Measurements from ENCODE around the gene SCN3A. TPM values are rescaled to one million over a fixed set of nuclear protein-coding genes. Genes with fewer than 3 reads are reported as not detected.

SCN3A gene
- total RNA-seq, 6 donors from 2014 or later, result under 0.01 to 7.3 (median 0.78) TPM

DNA sequence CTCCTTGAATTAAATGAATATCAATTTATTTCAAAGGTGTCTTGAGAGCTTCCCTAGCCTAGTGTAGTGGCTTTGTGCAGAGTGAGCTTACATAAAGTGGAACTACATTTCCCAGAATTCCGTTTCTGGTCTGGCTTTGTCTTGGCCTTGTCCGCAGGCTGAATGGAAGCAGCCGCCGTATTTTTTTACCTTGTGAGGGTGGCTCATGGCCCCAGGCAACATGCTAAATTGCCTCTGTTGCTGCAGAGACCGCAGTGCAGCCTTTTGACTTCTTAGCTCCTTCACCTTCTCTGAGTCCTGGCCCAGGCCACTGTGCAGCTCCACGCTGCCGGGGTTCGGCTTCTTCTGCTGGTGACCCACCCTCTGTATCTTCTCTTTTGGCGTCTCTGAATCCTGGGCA lies 133.8 kb downstream of the SCN3A start:
- DNase-seq (peak in 1 of 2 donors; percentile 21), ATAC-seq (ENCODE audit: low FRiP score in 2 of 2) (no peak)
- no peaks in the 10 kb centered on the region for H3K36me3 ChIP-seq
- TF ChIP-seq, protein P1, sequence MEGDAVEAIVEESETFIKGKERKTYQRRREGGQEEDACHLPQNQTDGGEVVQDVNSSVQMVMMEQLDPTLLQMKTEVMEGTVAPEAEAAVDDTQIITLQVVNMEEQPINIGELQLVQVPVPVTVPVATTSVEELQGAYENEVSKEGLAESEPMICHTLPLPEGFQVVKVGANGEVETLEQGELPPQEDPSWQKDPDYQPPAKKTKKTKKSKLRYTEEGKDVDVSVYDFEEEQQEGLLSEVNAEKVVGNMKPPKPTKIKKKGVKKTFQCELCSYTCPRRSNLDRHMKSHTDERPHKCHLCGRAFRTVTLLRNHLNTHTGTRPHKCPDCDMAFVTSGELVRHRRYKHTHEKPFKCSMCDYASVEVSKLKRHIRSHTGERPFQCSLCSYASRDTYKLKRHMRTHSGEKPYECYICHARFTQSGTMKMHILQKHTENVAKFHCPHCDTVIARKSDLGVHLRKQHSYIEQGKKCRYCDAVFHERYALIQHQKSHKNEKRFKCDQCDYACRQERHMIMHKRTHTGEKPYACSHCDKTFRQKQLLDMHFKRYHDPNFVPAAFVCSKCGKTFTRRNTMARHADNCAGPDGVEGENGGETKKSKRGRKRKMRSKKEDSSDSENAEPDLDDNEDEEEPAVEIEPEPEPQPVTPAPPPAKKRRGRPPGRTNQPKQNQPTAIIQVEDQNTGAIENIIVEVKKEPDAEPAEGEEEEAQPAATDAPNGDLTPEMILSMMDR (IDR thresholded peaks at IDR 0.05), result no peak
- no peak for TF ChIP-seq POLR2A (IDR thresholded peaks at IDR 0.05)
- no peak for TF ChIP-seq EP300 (IDR thresholded peaks at IDR 0.05)
- no peak for TF ChIP-seq POLR2AphosphoS5 (IDR thresholded peaks at IDR 0.05)
- H3K9me3 ChIP-seq, result peaks cover 0 to 6% (median 6%) of the 10 kb centered on the region in 4 donors
- H3K27me3 ChIP-seq, result no peaks in the 10 kb centered on the region
- H3K4me1 ChIP-seq, result peaks cover 0 to 6% (median 3%) of the 10 kb centered on the region in 4 donors
- no peak overlapping the region for H3K4me3 ChIP-seq
- H3K27ac ChIP-seq, result no peak overlapping the region
- 88 to 89% methylated on average over 9 of the region's 9 CpGs for WGBS, 2 donors

DNA sequence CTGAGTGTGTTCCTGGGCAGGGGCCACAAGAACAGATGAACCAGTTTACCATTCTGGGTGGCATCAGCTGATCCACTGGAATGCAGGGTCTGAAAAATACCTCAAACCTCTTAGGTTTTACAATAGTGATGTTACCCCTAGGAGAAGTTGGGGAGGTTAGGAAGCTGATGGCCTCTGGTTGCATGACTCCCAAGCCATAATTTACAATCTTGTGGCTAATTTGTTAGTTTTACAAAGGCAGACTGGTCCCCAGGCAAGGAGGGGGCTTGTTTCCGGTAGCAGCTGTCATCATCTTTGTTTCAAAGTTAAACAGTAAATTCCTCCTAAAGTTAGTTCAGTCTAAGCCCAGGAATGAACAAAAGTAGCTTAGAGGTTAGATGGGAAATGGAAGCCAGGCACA lies 134.7 kb downstream of the SCN3A start:
- DNase-seq (no peak), ATAC-seq (ENCODE audit: low FRiP score in 2 of 2) (no peak)
- Histone ChIP-seq H3K27ac (no peak overlapping the region), H3K4me1 (peaks cover 0 to 6% (median 3%) of the 10 kb centered on the region in 4 donors), H3K4me3 (no peak overlapping the region), H3K36me3 (no peaks in the 10 kb centered on the region), H3K9me3 (peaks cover 0 to 1% (median 0%) of the 10 kb centered on the region in 4 donors), H3K27me3 (no peaks in the 10 kb centered on the region)
- TF ChIP-seq EP300 (IDR thresholded peaks at IDR 0.05) (no peak), POLR2AphosphoS5 (IDR thresholded peaks at IDR 0.05) (no peak), POLR2A (IDR thresholded peaks at IDR 0.05) (no peak)
- TF ChIP-seq, protein P1 (IDR thresholded peaks at IDR 0.05), result no peak
- WGBS, 2 donors, result 54 to 83% methylated on average over 1 of the region's 1 CpG

DNA sequence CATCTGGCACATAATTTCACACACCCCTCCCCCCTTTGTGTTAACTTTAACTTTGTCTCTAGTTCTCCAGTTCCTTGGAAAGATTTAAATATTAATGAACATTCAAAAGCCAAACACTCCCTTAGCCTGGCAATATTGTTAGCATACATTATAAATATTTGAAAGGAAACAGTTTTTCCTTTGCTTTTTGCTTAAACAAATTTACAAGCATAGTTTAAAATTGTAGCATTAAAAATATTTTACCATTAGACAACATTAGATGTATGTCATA lies 135.4 kb downstream of the SCN3A start:
- Histone ChIP-seq H3K9me3 (no peaks in the 10 kb centered on the region), H3K27me3 (no peaks in the 10 kb centered on the region), H3K36me3 (no peaks in the 10 kb centered on the region), H3K27ac (no peak overlapping the region), H3K4me3 (no peak overlapping the region), H3K4me1 (peaks cover 0 to 6% (median 3%) of the 10 kb centered on the region in 4 donors)
- TF ChIP-seq, protein P1 (IDR thresholded peaks at IDR 0.05), result no peak
- TF ChIP-seq EP300 (IDR thresholded peaks at IDR 0.05) (no peak), POLR2AphosphoS5 (IDR thresholded peaks at IDR 0.05) (no peak), POLR2A (IDR thresholded peaks at IDR 0.05) (no peak)
- ATAC-seq (ENCODE audit: low FRiP score in 2 of 2) (no peak), DNase-seq (no peak)

DNA sequence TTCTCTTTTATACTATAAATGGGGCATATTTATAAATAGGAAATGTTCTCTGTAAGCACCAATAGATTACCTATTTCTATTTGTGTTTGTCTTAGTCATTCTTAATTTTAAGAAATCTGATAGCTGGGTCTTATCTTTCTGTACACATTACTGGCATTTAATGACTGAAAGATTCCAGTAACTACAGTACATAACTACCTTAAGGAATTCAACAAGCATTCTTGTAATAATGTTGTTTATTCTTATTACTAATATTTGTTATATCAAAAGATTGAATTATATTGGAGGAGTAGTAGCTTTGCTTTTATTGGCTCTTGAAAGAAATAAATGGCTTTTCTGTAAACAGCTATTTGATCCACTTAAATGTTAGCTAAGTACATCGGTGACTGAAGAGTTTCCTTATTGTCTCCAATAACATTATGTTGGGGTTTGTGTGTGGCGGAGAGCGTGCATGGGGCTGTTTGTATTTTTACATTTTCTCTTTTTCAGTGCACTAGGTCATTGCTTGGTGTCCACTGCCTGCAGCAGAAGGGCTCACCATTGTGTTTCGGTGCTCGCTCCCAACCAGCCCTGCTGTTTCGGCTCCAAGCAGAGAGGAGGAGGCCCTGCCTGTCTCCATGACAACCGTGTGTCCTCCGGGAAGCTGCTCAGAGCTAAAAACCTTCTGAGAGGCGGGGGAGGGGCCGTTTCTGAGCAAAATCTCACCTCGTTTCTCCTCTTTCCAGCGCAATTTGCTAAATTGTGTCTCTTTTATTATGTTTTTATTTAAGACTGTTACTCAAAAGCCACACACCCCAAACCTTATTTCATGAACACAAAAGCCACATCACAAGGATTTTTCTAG lies 136.0 kb downstream of the SCN3A start:
- DNase-seq (peak in 1 of 2 donors; percentile 31), ATAC-seq (ENCODE audit: low FRiP score in 2 of 2) (peak in 1 of 2 donors; percentile 58)
- Histone ChIP-seq H3K4me3 (peak overlapping the region in 1 of 4 donors; percentile 20), H3K9me3 (no peaks in the 10 kb centered on the region), H3K27me3 (no peaks in the 10 kb centered on the region), H3K27ac (no peak overlapping the region), H3K4me1 (peaks cover 0 to 6% (median 3%) of the 10 kb centered on the region in 4 donors), H3K36me3 (no peaks in the 10 kb centered on the region)
- WGBS, 2 donors, result 18 to 20% methylated on average over 12 of the region's 12 CpGs
- TF ChIP-seq EP300 (IDR thresholded peaks at IDR 0.05), result no peak
- TF ChIP-seq POLR2AphosphoS5 (IDR thresholded peaks at IDR 0.05), result no peak
- TF ChIP-seq POLR2A (IDR thresholded peaks at IDR 0.05), result no peak

DNA sequence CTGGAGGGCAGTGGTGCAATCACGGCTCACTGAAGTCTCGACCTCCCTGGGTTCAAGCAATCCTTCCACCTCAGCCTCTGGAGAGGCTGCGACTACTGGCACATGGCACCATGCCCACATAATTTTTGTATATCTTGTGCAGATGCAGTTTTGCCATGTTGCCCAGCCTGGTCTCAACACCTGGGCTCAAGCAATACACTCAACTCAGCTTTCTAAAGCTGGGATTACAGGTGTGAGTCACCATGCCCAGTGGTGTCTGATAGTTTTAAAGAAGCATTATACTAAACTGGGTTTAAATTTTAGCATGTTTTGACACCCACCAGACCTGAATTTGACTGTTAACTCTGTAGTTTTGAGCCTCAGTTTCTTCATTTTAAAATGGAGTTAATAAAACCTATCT lies 139.1 kb downstream of the SCN3A start:
- H3K4me3 ChIP-seq, result no peak overlapping the region
- no peaks in the 10 kb centered on the region for H3K9me3 ChIP-seq
- H3K27me3 ChIP-seq, result no peaks in the 10 kb centered on the region
- H3K36me3 ChIP-seq, result no peaks in the 10 kb centered on the region
- H3K4me1 ChIP-seq, result peaks cover 0 to 6% (median 3%) of the 10 kb centered on the region in 4 donors
- WGBS, 2 donors, result 69 to 78% methylated on average over 3 of the region's 3 CpGs
- no peak for DNase-seq
- no peak overlapping the region for H3K27ac ChIP-seq
- ATAC-seq (ENCODE audit: low FRiP score in 2 of 2), result no peak
- TF ChIP-seq POLR2A (IDR thresholded peaks at IDR 0.05) (no peak), EP300 (IDR thresholded peaks at IDR 0.05) (no peak), POLR2AphosphoS5 (IDR thresholded peaks at IDR 0.05) (no peak)
- TF ChIP-seq, protein P1 (IDR thresholded peaks at IDR 0.05), result no peak
